Measurements from ENCODE around the gene ITGA2. TPM values are rescaled to one million over a fixed set of nuclear protein-coding genes. Genes with fewer than 3 reads are reported as not detected.
"Not testable (repeated sequence)": the region's sequence is repeated elsewhere in the genome, so short reads cannot be mapped to it uniquely, and the experiment has no call there.

Gene ITGA2
- total RNA-seq, 2 experiments from 2014 or later = 2.2 to 2.3 TPM

- ChIA-PET POLR2A (interaction anchor here (0.9 to 1.4 kb wide), 7 partner anchors 11 to 311 kb away, joined by 3 to 4 read pairs (median 3); no protein-coding TSS in a partner anchor), CTCF (interaction anchor here (0.6 to 2.0 kb wide), 9 partner anchors 9 to 417 kb away, joined by 3 to 17 read pairs (median 4); no protein-coding TSS in a partner anchor)
- no peaks in the 10 kb centered on the region for H3K27me3 Mint-ChIP-seq
- H3K9me3 Mint-ChIP-seq = no peaks in the 10 kb centered on the region
- peak within 1 kb of the TSS; percentile 94 for H3K4me3 Mint-ChIP-seq
- intact Hi-C loops (cut with micrococcal nuclease) = loop anchor here (1.0 to 10.0 kb wide), 6 partner anchors 29 to 1205 kb away; partner anchors contain the start of genes ARL15 and NDUFS4
- peak; percentile 93 for DNase-seq
- H3K36me3 Mint-ChIP-seq = peaks cover 16% of the 10 kb centered on the region
- H3K27ac Mint-ChIP-seq = peak within 1 kb of the TSS; percentile 78
- H3K4me1 Mint-ChIP-seq (ENCODE audit: low read depth) = peaks cover 42% of the 10 kb centered on the region
These were observed 120.4 kb downstream of the ITGA2 start, which contains the start of gene MOCS2 for GRCh38 chr5:53109443-53110127. TSS of gene MOCS2 (minus strand) at chr5:53109757. CDS start at chr5:53107174, 2,583 bp downstream.

- no peaks in the 10 kb centered on the region for H3K9me3 Mint-ChIP-seq
- H3K4me1 Mint-ChIP-seq (ENCODE audit: low read depth) = peaks cover 40% of the 10 kb centered on the region
- CTCF ChIA-PET = interaction anchor here (1.0 to 2.0 kb wide), 7 partner anchors 9 to 417 kb away, joined by 3 to 17 read pairs (median 4); no protein-coding TSS in a partner anchor
- H3K27ac Mint-ChIP-seq = peak overlapping the region; percentile 78
- intact Hi-C loops (cut with micrococcal nuclease) = no loop called here
- peak overlapping the region; percentile 94 for H3K4me3 Mint-ChIP-seq
- POLR2A ChIA-PET = interaction anchor here (0.9 to 1.4 kb wide), 7 partner anchors 11 to 311 kb away, joined by 3 to 4 read pairs (median 3); no protein-coding TSS in a partner anchor
- no peak for DNase-seq
- H3K36me3 Mint-ChIP-seq = peaks cover 15% of the 10 kb centered on the region
- H3K27me3 Mint-ChIP-seq = no peaks in the 10 kb centered on the region
These were observed 121.0 kb downstream of the ITGA2 start for GRCh38 chr5:53110156-53110555.

GRCh38 chr5:53111139-53111538, 122.0 kb downstream of the ITGA2 start:
- no peaks in the 10 kb centered on the region for H3K9me3 Mint-ChIP-seq
- H3K4me1 Mint-ChIP-seq (ENCODE audit: low read depth) = peaks cover 30% of the 10 kb centered on the region
- no peak for DNase-seq
- H3K36me3 Mint-ChIP-seq = peaks cover 9% of the 10 kb centered on the region
- POLR2A ChIA-PET = no interaction called here
- CTCF ChIA-PET = interaction anchor here (1.9 kb wide), 1 partner anchor 163 kb away, joined by 17 read pairs; no protein-coding TSS in a partner anchor
- H3K27me3 Mint-ChIP-seq = no peaks in the 10 kb centered on the region
- no peak overlapping the region for H3K4me3 Mint-ChIP-seq
- intact Hi-C loops (cut with micrococcal nuclease) = no loop called here
- no peak overlapping the region for H3K27ac Mint-ChIP-seq

- DNase-seq; H3K36me3 Mint-ChIP-seq; H3K4me3 Mint-ChIP-seq; POLR2A ChIA-PET; H3K27me3 Mint-ChIP-seq; H3K9me3 Mint-ChIP-seq; intact Hi-C loops (cut with micrococcal nuclease); H3K27ac Mint-ChIP-seq: not testable (repeated sequence)
- CTCF ChIA-PET = interaction anchor here (0.9 to 1.2 kb wide), 4 partner anchors 9 to 163 kb away, joined by 3 to 6 read pairs (median 3); no protein-coding TSS in a partner anchor
- peaks cover 22% of the 10 kb centered on the region for H3K4me1 Mint-ChIP-seq (ENCODE audit: low read depth)
These were observed 123.2 kb downstream of the ITGA2 start for GRCh38 chr5:53112307-53112706.

- Mint-ChIP-seq H3K4me1 (ENCODE audit: low read depth) (peaks cover 17% of the 10 kb centered on the region), H3K27ac (no peak overlapping the region), H3K9me3 (no peaks in the 10 kb centered on the region), H3K4me3 (no peak overlapping the region), H3K27me3 (no peaks in the 10 kb centered on the region), H3K36me3 (peaks cover 2% of the 10 kb centered on the region)
- intact Hi-C loops (cut with micrococcal nuclease) = no loop called here
- ChIA-PET POLR2A (no interaction called here), CTCF (interaction anchor here (0.9 to 1.2 kb wide), 3 partner anchors 8 to 164 kb away, joined by 3 to 6 read pairs (median 3); no protein-coding TSS in a partner anchor)
- no peak for DNase-seq
These were observed 123.8 kb downstream of the ITGA2 start for GRCh38 chr5:53112909-53113308.

- DNase-seq = no peak
- Mint-ChIP-seq H3K4me1 (ENCODE audit: low read depth) (peaks cover 11% of the 10 kb centered on the region), H3K27ac (no peak overlapping the region), H3K36me3 (peaks cover 2% of the 10 kb centered on the region), H3K4me3 (no peak overlapping the region), H3K9me3 (no peaks in the 10 kb centered on the region), H3K27me3 (no peaks in the 10 kb centered on the region)
- CTCF ChIA-PET = no interaction called here
- intact Hi-C loops (cut with micrococcal nuclease) = no loop called here
- POLR2A ChIA-PET = no interaction called here
These were observed 124.8 kb downstream of the ITGA2 start for GRCh38 chr5:53113947-53114346.

GRCh38 chr5:53114988-53115387, 125.8 kb downstream of the ITGA2 start:
- peaks cover 11% of the 10 kb centered on the region for H3K4me1 Mint-ChIP-seq (ENCODE audit: low read depth)
- DNase-seq = no peak
- ChIA-PET POLR2A (no interaction called here), CTCF (interaction anchor here (0.6 to 1.7 kb wide), 2 partner anchors 166 to 312 kb away, joined by 3 to 7 read pairs; no protein-coding TSS in a partner anchor)
- intact Hi-C loops (cut with micrococcal nuclease) = no loop called here
- H3K36me3 Mint-ChIP-seq = peaks cover 2% of the 10 kb centered on the region
- no peaks in the 10 kb centered on the region for H3K9me3 Mint-ChIP-seq
- no peak overlapping the region for H3K27ac Mint-ChIP-seq
- H3K27me3 Mint-ChIP-seq = no peaks in the 10 kb centered on the region
- no peak overlapping the region for H3K4me3 Mint-ChIP-seq

- ChIA-PET POLR2A (no interaction called here), CTCF (no interaction called here)
- no peaks in the 10 kb centered on the region for H3K4me1 Mint-ChIP-seq (ENCODE audit: low read depth)
- H3K36me3 Mint-ChIP-seq = peaks cover 2% of the 10 kb centered on the region
- H3K9me3 Mint-ChIP-seq = no peaks in the 10 kb centered on the region
- no peak overlapping the region for H3K4me3 Mint-ChIP-seq
- no peak overlapping the region for H3K27ac Mint-ChIP-seq
- no peak for DNase-seq
- intact Hi-C loops (cut with micrococcal nuclease) = no loop called here
- H3K27me3 Mint-ChIP-seq = no peaks in the 10 kb centered on the region
These were observed 127.4 kb downstream of the ITGA2 start for GRCh38 chr5:53116597-53116996.

GRCh38 chr5:53118879-53119278, 129.7 kb downstream of the ITGA2 start:
- Mint-ChIP-seq H3K4me1 (ENCODE audit: low read depth) (no peaks in the 10 kb centered on the region), H3K36me3 (peaks cover 2% of the 10 kb centered on the region), H3K4me3 (no peak overlapping the region), H3K27me3 (no peaks in the 10 kb centered on the region), H3K27ac (no peak overlapping the region), H3K9me3 (no peaks in the 10 kb centered on the region)
- CTCF ChIA-PET = interaction anchor here (1.7 to 2.6 kb wide), 2 partner anchors 24 to 170 kb away, joined by 4 to 8 read pairs; no protein-coding TSS in a partner anchor
- POLR2A ChIA-PET = no interaction called here
- intact Hi-C loops (cut with micrococcal nuclease) = no loop called here
- DNase-seq = no peak

- Mint-ChIP-seq H3K27me3 (no peaks in the 10 kb centered on the region), H3K4me3 (no peak overlapping the region), H3K27ac (no peak overlapping the region), H3K9me3 (no peaks in the 10 kb centered on the region), H3K36me3 (peaks cover under 1% of the 10 kb centered on the region), H3K4me1 (ENCODE audit: low read depth) (no peaks in the 10 kb centered on the region)
- DNase-seq = no peak
- intact Hi-C loops (cut with micrococcal nuclease) = no loop called here
- CTCF ChIA-PET = interaction anchor here (1.7 to 2.6 kb wide), 2 partner anchors 25 to 171 kb away, joined by 4 to 8 read pairs; no protein-coding TSS in a partner anchor
- POLR2A ChIA-PET = no interaction called here
These were observed 131.0 kb downstream of the ITGA2 start for GRCh38 chr5:53120165-53120564.

GRCh38 chr5:53123702-53124101, 134.6 kb downstream of the ITGA2 start:
- no peaks in the 10 kb centered on the region for H3K4me1 Mint-ChIP-seq (ENCODE audit: low read depth)
- ChIA-PET CTCF (interaction anchor here (1.3 kb wide), 1 partner anchor 1102 kb away, joined by 5 read pairs; no protein-coding TSS in a partner anchor), POLR2A (no interaction called here)
- peaks cover 2% of the 10 kb centered on the region for H3K27me3 Mint-ChIP-seq
- no peaks in the 10 kb centered on the region for H3K9me3 Mint-ChIP-seq
- intact Hi-C loops (cut with micrococcal nuclease) = no loop called here
- H3K4me3 Mint-ChIP-seq = no peak overlapping the region
- no peaks in the 10 kb centered on the region for H3K36me3 Mint-ChIP-seq
- no peak for DNase-seq
- H3K27ac Mint-ChIP-seq = no peak overlapping the region

GRCh38 chr5:53126521-53126920, 137.4 kb downstream of the ITGA2 start:
- intact Hi-C loops (cut with micrococcal nuclease) = no loop called here
- DNase-seq = no peak
- H3K27me3 Mint-ChIP-seq = peaks cover 2% of the 10 kb centered on the region
- POLR2A ChIA-PET = no interaction called here
- CTCF ChIA-PET = no interaction called here
- H3K36me3 Mint-ChIP-seq = no peaks in the 10 kb centered on the region
- peaks cover 2% of the 10 kb centered on the region for H3K9me3 Mint-ChIP-seq
- no peak overlapping the region for H3K27ac Mint-ChIP-seq
- H3K4me1 Mint-ChIP-seq (ENCODE audit: low read depth) = no peaks in the 10 kb centered on the region
- H3K4me3 Mint-ChIP-seq = no peak overlapping the region

Data from activated CD4-positive, alpha-beta memory T cell treated with anti-CD3 and anti-CD28 coated beads for 36 hours (primary cell).